ENCODE results near the gene COL28A1. TPM values are rescaled to one million over a fixed set of nuclear protein-coding genes. Genes with fewer than 3 reads are reported as not detected.

COL28A1 gene
- total and polyA plus RNA-seq, 7 experiments from 2014 or later, result 0.12 to 0.49 (median 0.38) TPM; not detected in 2

GRCh38 chr7:7433811-7434210 lies 101.9 kb downstream of the COL28A1 start:
- intact Hi-C loops (cut with micrococcal nuclease), result no loop called here
- H3K4me1 Mint-ChIP-seq, result no peaks in the 10 kb centered on the region
- H3K4me3 Mint-ChIP-seq, result no peak overlapping the region
- Histone ChIP-seq H3K4me3 (ENCODE audit: low read length) (no peak overlapping the region), H3K27me3 (ENCODE audit: control insufficient read depth in 2 of 2, insufficient read depth in 2 of 2, low read length in 2 of 2) (no peaks in the 10 kb centered on the region), H3K9me3 (ENCODE audit: control insufficient read depth in 2 of 3, low read length in 3 of 3) (no peaks in the 10 kb centered on the region), H3K4me1 (ENCODE audit: control insufficient read depth in 2 of 2, insufficient read depth in 2 of 2, low read length in 2 of 2) (no peaks in the 10 kb centered on the region), H3K36me3 (ENCODE audit: control insufficient read depth in 2 of 3, insufficient read depth in 3 of 3, low read length in 3 of 3) (no peaks in the 10 kb centered on the region), H3K27ac (ENCODE audit: low read depth, low read length) (no peak overlapping the region)
- no peaks in the 10 kb centered on the region for H3K9me3 Mint-ChIP-seq
- H3K27me3 Mint-ChIP-seq, result peaks cover 6 to 12% (median 11%) of the 10 kb centered on the region in 5 donors
- no peak overlapping the region for H3K27ac Mint-ChIP-seq
- ChIA-PET POLR2A (no interaction called here), CTCF (no interaction called here)
- H3K36me3 Mint-ChIP-seq, result no peaks in the 10 kb centered on the region
- ATAC-seq (no peak), DNase-seq (no peak)

- no peak overlapping the region for H3K4me3 ChIP-seq (ENCODE audit: low read length)
- H3K9me3 ChIP-seq (ENCODE audit: control insufficient read depth in 2 of 3, low read length in 3 of 3), result no peaks in the 10 kb centered on the region
- ATAC-seq (no peak), DNase-seq (no peak)
- intact Hi-C loops (cut with micrococcal nuclease), result no loop called here
- Mint-ChIP-seq H3K27ac (no peak overlapping the region), H3K4me3 (no peak overlapping the region), H3K4me1 (no peaks in the 10 kb centered on the region), H3K36me3 (no peaks in the 10 kb centered on the region), H3K9me3 (no peaks in the 10 kb centered on the region), H3K27me3 (peaks cover 6 to 12% (median 11%) of the 10 kb centered on the region in 5 donors)
- POLR2A ChIA-PET, result no interaction called here
- CTCF ChIA-PET, result no interaction called here
- no peaks in the 10 kb centered on the region for H3K27me3 ChIP-seq (ENCODE audit: control insufficient read depth in 2 of 2, insufficient read depth in 2 of 2, low read length in 2 of 2)
- no peaks in the 10 kb centered on the region for H3K36me3 ChIP-seq (ENCODE audit: control insufficient read depth in 2 of 3, insufficient read depth in 3 of 3, low read length in 3 of 3)
- H3K4me1 ChIP-seq (ENCODE audit: control insufficient read depth in 2 of 2, insufficient read depth in 2 of 2, low read length in 2 of 2), result no peaks in the 10 kb centered on the region
- H3K27ac ChIP-seq (ENCODE audit: low read depth, low read length), result no peak overlapping the region
These were observed 102.7 kb downstream of the COL28A1 start for GRCh38 chr7:7432979-7433378.

- Histone ChIP-seq H3K27ac (ENCODE audit: low read depth, low read length) (no peak overlapping the region), H3K4me3 (ENCODE audit: low read length) (no peak overlapping the region), H3K4me1 (ENCODE audit: control insufficient read depth in 2 of 2, insufficient read depth in 2 of 2, low read length in 2 of 2) (no peaks in the 10 kb centered on the region), H3K36me3 (ENCODE audit: control insufficient read depth in 2 of 3, insufficient read depth in 3 of 3, low read length in 3 of 3) (no peaks in the 10 kb centered on the region), H3K9me3 (ENCODE audit: control insufficient read depth in 2 of 3, low read length in 3 of 3) (no peaks in the 10 kb centered on the region), H3K27me3 (ENCODE audit: control insufficient read depth in 2 of 2, insufficient read depth in 2 of 2, low read length in 2 of 2) (no peaks in the 10 kb centered on the region)
- Mint-ChIP-seq H3K36me3 (no peaks in the 10 kb centered on the region), H3K9me3 (no peaks in the 10 kb centered on the region), H3K4me3 (no peak overlapping the region), H3K27me3 (peaks cover 6 to 12% (median 11%) of the 10 kb centered on the region in 5 donors), H3K27ac (no peak overlapping the region), H3K4me1 (peaks cover 0 to 12% (median 5%) of the 10 kb centered on the region in 7 donors)
- intact Hi-C loops (cut with micrococcal nuclease), result loop anchor here (10.0 kb wide), 3 partner anchors 324 to 866 kb away; no protein-coding TSS in a partner anchor
- POLR2A ChIA-PET, result no interaction called here
- DNase-seq (no peak), ATAC-seq (no peak)
- CTCF ChIA-PET, result no interaction called here
These were observed 106.9 kb downstream of the COL28A1 start for GRCh38 chr7:7428806-7429205.

GRCh38 chr7:7427363-7427762 lies 108.3 kb downstream of the COL28A1 start:
- peaks cover 6 to 12% (median 11%) of the 10 kb centered on the region in 5 donors for H3K27me3 Mint-ChIP-seq
- DNase-seq (no peak), ATAC-seq (no peak)
- POLR2A ChIA-PET, result no interaction called here
- intact Hi-C loops (cut with micrococcal nuclease), result loop anchor here (10.0 kb wide), 3 partner anchors 323 to 867 kb away; no protein-coding TSS in a partner anchor
- no peaks in the 10 kb centered on the region for H3K4me1 ChIP-seq (ENCODE audit: control insufficient read depth in 2 of 2, insufficient read depth in 2 of 2, low read length in 2 of 2)
- H3K4me1 Mint-ChIP-seq, result peaks cover 0 to 12% (median 5%) of the 10 kb centered on the region in 7 donors
- H3K36me3 Mint-ChIP-seq, result no peaks in the 10 kb centered on the region
- H3K27ac Mint-ChIP-seq, result no peak overlapping the region
- H3K27me3 ChIP-seq (ENCODE audit: control insufficient read depth in 2 of 2, insufficient read depth in 2 of 2, low read length in 2 of 2), result no peaks in the 10 kb centered on the region
- no peaks in the 10 kb centered on the region for H3K36me3 ChIP-seq (ENCODE audit: control insufficient read depth in 2 of 3, insufficient read depth in 3 of 3, low read length in 3 of 3)
- no peak overlapping the region for H3K4me3 Mint-ChIP-seq
- no peaks in the 10 kb centered on the region for H3K9me3 Mint-ChIP-seq
- no peak overlapping the region for H3K4me3 ChIP-seq (ENCODE audit: low read length)
- CTCF ChIA-PET, result no interaction called here
- H3K9me3 ChIP-seq (ENCODE audit: control insufficient read depth in 2 of 3, low read length in 3 of 3), result no peaks in the 10 kb centered on the region
- no peak overlapping the region for H3K27ac ChIP-seq (ENCODE audit: low read depth, low read length)

GRCh38 chr7:7426676-7427075 lies 109.0 kb downstream of the COL28A1 start:
- Histone ChIP-seq H3K36me3 (ENCODE audit: control insufficient read depth in 2 of 3, insufficient read depth in 3 of 3, low read length in 3 of 3) (no peaks in the 10 kb centered on the region), H3K27me3 (ENCODE audit: control insufficient read depth in 2 of 2, insufficient read depth in 2 of 2, low read length in 2 of 2) (no peaks in the 10 kb centered on the region), H3K4me3 (ENCODE audit: low read length) (no peak overlapping the region), H3K9me3 (ENCODE audit: control insufficient read depth in 2 of 3, low read length in 3 of 3) (no peaks in the 10 kb centered on the region), H3K4me1 (ENCODE audit: control insufficient read depth in 2 of 2, insufficient read depth in 2 of 2, low read length in 2 of 2) (no peaks in the 10 kb centered on the region), H3K27ac (ENCODE audit: low read depth, low read length) (no peak overlapping the region)
- no peak overlapping the region for H3K4me3 Mint-ChIP-seq
- no peak overlapping the region for H3K27ac Mint-ChIP-seq
- peaks cover 0 to 12% (median 5%) of the 10 kb centered on the region in 7 donors for H3K4me1 Mint-ChIP-seq
- peaks cover 5 to 11% (median 6%) of the 10 kb centered on the region in 5 donors for H3K27me3 Mint-ChIP-seq
- POLR2A ChIA-PET, result no interaction called here
- intact Hi-C loops (cut with micrococcal nuclease), result loop anchor here (10.0 kb wide), 3 partner anchors 322 to 868 kb away; no protein-coding TSS in a partner anchor
- no peak for DNase-seq
- no peak for ATAC-seq
- CTCF ChIA-PET, result no interaction called here
- no peaks in the 10 kb centered on the region for H3K9me3 Mint-ChIP-seq
- H3K36me3 Mint-ChIP-seq, result no peaks in the 10 kb centered on the region

- Mint-ChIP-seq H3K4me1 (peaks cover 0 to 12% (median 5%) of the 10 kb centered on the region in 7 donors), H3K27me3 (no peaks in the 10 kb centered on the region), H3K36me3 (no peaks in the 10 kb centered on the region), H3K27ac (no peak overlapping the region), H3K4me3 (peak overlapping the region in 7 of 10 donors; percentile 3 to 64 (median 33)), H3K9me3 (no peaks in the 10 kb centered on the region)
- POLR2A ChIA-PET, result no interaction called here
- H3K9me3 ChIP-seq (ENCODE audit: control insufficient read depth in 2 of 3, low read length in 3 of 3), result no peaks in the 10 kb centered on the region
- no peak overlapping the region for H3K27ac ChIP-seq (ENCODE audit: low read depth, low read length)
- no peaks in the 10 kb centered on the region for H3K27me3 ChIP-seq (ENCODE audit: control insufficient read depth in 2 of 2, insufficient read depth in 2 of 2, low read length in 2 of 2)
- no peak for ATAC-seq
- no peaks in the 10 kb centered on the region for H3K4me1 ChIP-seq (ENCODE audit: control insufficient read depth in 2 of 2, insufficient read depth in 2 of 2, low read length in 2 of 2)
- DNase-seq, result no peak
- H3K4me3 ChIP-seq (ENCODE audit: low read length), result no peak overlapping the region
- CTCF ChIA-PET, result interaction anchor here (0.6 kb wide), 1 partner anchor 77 kb away, joined by 3 read pairs; no protein-coding TSS in a partner anchor
- intact Hi-C loops (cut with micrococcal nuclease), result loop anchor here (2.0 to 10.0 kb wide), 4 partner anchors 115 to 869 kb away; no protein-coding TSS in a partner anchor
- no peaks in the 10 kb centered on the region for H3K36me3 ChIP-seq (ENCODE audit: control insufficient read depth in 2 of 3, insufficient read depth in 3 of 3, low read length in 3 of 3)
These were observed 110.4 kb downstream of the COL28A1 start for GRCh38 chr7:7425321-7425720.

All from naive thymus-derived CD4-positive, alpha-beta T cell (primary cell).